HG02588 (cell line): ENCODE measurements around the gene SUN5.

Experiments
- ATAC-seq: cut with Tn5 transposase; IDR thresholded peaks from one replicate; pipeline ENCODE4 v1.9.1; 2021; ENCODE audit warnings: mild to moderate bottlenecking, moderate library complexity; ENCODE audit not compliant: unreplicated experiment

Gene SUN5

GRCh38 chr20:33014336-33015113 is 10.3 kb upstream of the SUN5 start:
- ATAC-seq, result no peak

- ATAC-seq, result no peak
Observed at GRCh38 chr20:33013701-33014326, 9.6 kb upstream of the SUN5 start.

- no peak for ATAC-seq
Observed at GRCh38 chr20:33012327-33013189, 8.3 kb upstream of the SUN5 start.

GRCh38 chr20:33010674-33011449 is 6.6 kb upstream of the SUN5 start:
- ATAC-seq, result no peak

- no peak for ATAC-seq
Observed at GRCh38 chr20:33010133-33010504, 5.9 kb upstream of the SUN5 start.

GRCh38 chr20:33009214-33010132 is 5.2 kb upstream of the SUN5 start:
- ATAC-seq, result no peak

GRCh38 chr20:33008336-33009213 is 4.3 kb upstream of the SUN5 start:
- no peak for ATAC-seq

GRCh38 chr20:33007376-33008335 is 3.4 kb upstream of the SUN5 start, which contains the start of gene BPIFB2:
BPIFB2 (plus strand) TSS chr20:33007704; CDS start chr20:33008575, 871 bp downstream.
- ATAC-seq, result no peak

- ATAC-seq, result no peak
Observed at GRCh38 chr20:33006776-33007375, 2.6 kb upstream of the SUN5 start.

GRCh38 chr20:33005908-33006775 is 1.9 kb upstream of the SUN5 start:
- no peak for ATAC-seq

GRCh38 chr20:33005132-33005566 is 916 bp upstream of the SUN5 start:
- ATAC-seq, result no peak

GRCh38 chr20:33002087-33002808 is 2.0 kb downstream of the SUN5 start:
- ATAC-seq, result no peak

GRCh38 chr20:33000802-33001466 is 3.3 kb downstream of the SUN5 start:
- no peak for ATAC-seq

- ATAC-seq, result no peak
Observed at GRCh38 chr20:32999603-33000250, 4.5 kb downstream of the SUN5 start.
